Measurements from ENCODE around the gene ADRM1.

Gene ADRM1

DNA sequence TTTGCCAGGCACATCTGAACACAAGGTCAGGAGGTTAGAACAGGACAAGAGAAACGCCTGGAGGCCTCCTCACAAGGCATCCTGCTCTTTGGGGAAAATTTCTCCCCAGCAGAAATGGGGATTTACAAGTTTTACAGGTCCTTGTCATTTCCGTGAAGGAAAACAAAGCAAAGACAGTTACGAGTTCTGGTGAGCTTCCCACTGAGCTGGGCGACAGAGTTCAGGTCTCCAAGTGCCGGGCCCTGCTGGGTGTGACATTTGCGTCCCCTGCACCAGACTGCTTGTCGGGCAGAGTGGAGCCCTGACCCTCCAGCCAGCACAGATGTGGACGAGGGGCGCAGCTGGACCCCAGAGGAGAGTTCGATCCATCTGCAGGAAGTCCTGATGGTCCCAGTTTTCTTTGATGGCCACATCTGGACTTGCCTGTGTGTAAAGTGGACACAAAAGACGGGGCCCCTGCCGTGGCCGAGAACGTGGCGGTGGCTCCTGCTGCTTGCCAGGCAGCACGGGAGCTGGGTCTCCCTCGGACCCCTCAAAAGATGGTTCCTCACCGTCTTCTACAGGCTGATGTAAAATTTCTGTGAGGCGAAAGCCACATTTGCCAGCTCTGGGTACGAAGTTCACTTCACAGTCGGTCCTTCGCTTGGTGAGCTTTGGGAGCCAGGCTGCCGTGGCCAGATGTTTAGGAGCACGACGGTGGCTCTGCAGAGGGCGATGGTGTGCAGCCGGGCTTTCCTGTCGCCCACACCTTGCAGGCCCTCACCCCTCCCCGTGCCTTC, 5.2 kb upstream of the ADRM1 start:
- Histone ChIP-seq H4K20me1 (ENCODE audit: insufficient read depth, low read length) (no peaks in the 10 kb centered on the region), H3K4me3 (ENCODE audit: low read length) (no peak overlapping the region), H3K79me2 (ENCODE audit: low read length) (no peaks in the 10 kb centered on the region), H3K9ac (ENCODE audit: low read length) (no peak overlapping the region), H2AFZ (ENCODE audit: low read depth, low read length) (no peak overlapping the region), H3K36me3 (replicated peaks; ENCODE audit: low read depth, low read length) (peaks cover 7% of the 10 kb centered on the region), H3K4me1 (ENCODE audit: low read length) (no peaks in the 10 kb centered on the region; the same call in 1 of the 2 replicates), H3K4me2 (ENCODE audit: low read length) (no peak overlapping the region), H3K9me3 (ENCODE audit: insufficient read depth, low read length) (no peaks in the 10 kb centered on the region), H3K27ac (ENCODE audit: low read length) (no peak overlapping the region), H3K27me3 (ENCODE audit: low read depth, low read length) (no peaks in the 10 kb centered on the region)
- TF ChIP-seq, protein P1, sequence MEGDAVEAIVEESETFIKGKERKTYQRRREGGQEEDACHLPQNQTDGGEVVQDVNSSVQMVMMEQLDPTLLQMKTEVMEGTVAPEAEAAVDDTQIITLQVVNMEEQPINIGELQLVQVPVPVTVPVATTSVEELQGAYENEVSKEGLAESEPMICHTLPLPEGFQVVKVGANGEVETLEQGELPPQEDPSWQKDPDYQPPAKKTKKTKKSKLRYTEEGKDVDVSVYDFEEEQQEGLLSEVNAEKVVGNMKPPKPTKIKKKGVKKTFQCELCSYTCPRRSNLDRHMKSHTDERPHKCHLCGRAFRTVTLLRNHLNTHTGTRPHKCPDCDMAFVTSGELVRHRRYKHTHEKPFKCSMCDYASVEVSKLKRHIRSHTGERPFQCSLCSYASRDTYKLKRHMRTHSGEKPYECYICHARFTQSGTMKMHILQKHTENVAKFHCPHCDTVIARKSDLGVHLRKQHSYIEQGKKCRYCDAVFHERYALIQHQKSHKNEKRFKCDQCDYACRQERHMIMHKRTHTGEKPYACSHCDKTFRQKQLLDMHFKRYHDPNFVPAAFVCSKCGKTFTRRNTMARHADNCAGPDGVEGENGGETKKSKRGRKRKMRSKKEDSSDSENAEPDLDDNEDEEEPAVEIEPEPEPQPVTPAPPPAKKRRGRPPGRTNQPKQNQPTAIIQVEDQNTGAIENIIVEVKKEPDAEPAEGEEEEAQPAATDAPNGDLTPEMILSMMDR (IDR thresholded peaks at IDR 0.05; ENCODE audit: low read depth, low read length) = no peak
- TF ChIP-seq EZH2phosphoT487 (IDR thresholded peaks at IDR 0.05; ENCODE audit: low read depth) = no peak

DNA sequence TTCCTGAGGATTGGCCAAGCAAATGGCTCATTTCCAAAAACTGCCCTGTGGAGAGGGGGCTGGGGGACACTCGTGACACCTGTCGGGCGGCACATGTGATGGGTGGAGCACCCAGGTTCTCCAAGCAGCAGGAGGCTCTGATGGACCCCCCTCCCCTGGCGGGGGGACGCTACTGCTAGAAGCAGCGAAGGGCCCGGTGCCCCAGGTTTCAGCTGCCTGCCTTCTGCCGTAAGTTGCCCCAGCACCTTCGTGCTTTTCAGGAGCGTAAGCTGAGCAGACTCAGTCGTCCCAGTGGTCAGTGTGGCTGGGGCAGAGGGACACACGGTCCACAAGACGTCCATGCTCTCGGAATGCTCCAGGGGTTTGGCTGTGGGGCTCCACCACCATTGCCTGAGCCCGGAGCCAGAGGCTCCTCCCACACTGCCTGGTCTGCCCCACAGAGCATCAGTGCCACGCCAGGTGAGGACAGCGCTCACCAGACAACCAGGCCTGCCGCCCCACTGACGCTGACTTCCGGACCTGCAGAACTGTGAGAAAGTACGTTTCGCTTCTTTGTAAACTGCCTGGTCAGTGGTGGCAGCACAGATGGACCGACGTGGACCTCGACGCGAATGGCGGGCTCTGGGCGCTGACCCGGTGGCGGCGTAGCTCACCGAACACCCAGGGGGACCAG, 4.1 kb upstream of the ADRM1 start:
- no peak for TF ChIP-seq EZH2phosphoT487 (IDR thresholded peaks at IDR 0.05; ENCODE audit: low read depth)
- TF ChIP-seq, protein P1 (IDR thresholded peaks at IDR 0.05; ENCODE audit: low read depth, low read length) = no peak
- no peak overlapping the region for H3K27ac ChIP-seq (ENCODE audit: low read length)

DNA sequence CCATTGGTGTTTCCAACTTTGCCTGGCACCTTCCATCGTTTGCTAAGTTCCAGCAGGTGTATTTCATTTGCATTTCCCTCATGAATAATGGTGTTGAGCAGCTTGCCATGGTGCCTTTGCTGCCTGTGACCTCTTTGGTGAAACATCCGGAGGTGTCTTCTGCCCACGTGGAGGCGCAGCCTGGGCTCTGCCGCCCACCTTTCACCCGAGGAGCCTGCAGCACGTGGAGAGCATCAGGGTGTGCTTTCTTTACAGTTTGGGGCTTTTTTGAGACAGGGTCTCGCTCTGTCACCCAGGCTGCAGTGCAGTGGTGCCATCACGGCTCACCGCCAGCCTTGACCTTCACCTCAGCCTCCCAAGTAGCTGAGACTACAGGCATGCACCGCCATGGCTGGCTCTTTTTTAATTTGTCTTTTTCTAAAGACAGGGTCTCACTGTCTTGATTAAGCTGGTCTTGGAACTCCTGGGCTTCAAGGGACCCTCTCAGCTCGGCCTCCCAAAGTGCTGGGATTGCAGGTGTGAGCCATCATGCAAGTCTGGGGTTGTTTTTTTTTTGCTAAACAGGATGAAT, 3.0 kb upstream of the ADRM1 start:
- no peak for TF ChIP-seq EZH2phosphoT487 (IDR thresholded peaks at IDR 0.05; ENCODE audit: low read depth)
- TF ChIP-seq, protein P1 (IDR thresholded peaks at IDR 0.05; ENCODE audit: low read depth, low read length) = no peak
- Histone ChIP-seq H3K4me3 (ENCODE audit: low read length) (no peak overlapping the region), H3K27ac (ENCODE audit: low read length) (no peak overlapping the region), H4K20me1 (ENCODE audit: insufficient read depth, low read length) (peaks cover 14% of the 10 kb centered on the region), H3K9ac (ENCODE audit: low read length) (no peak overlapping the region), H3K36me3 (replicated peaks; ENCODE audit: low read depth, low read length) (peaks cover 15% of the 10 kb centered on the region), H3K4me2 (ENCODE audit: low read length) (no peak overlapping the region), H3K4me1 (ENCODE audit: low read length) (peaks cover 11% of the 10 kb centered on the region), H3K79me2 (ENCODE audit: low read length) (peaks cover 18% of the 10 kb centered on the region), H2AFZ (ENCODE audit: low read depth, low read length) (no peak overlapping the region), H3K27me3 (ENCODE audit: low read depth, low read length) (no peaks in the 10 kb centered on the region), H3K9me3 (ENCODE audit: insufficient read depth, low read length) (no peaks in the 10 kb centered on the region)

More for the DNA sequence above, 4.1 kb upstream of the ADRM1 start:
- Histone ChIP-seq H3K4me3 (ENCODE audit: low read length) (no peak overlapping the region), H3K9me3 (ENCODE audit: insufficient read depth, low read length) (no peaks in the 10 kb centered on the region), H4K20me1 (ENCODE audit: insufficient read depth, low read length) (peaks cover 4% of the 10 kb centered on the region), H3K36me3 (replicated peaks; ENCODE audit: low read depth, low read length) (peaks cover 9% of the 10 kb centered on the region), H3K27me3 (ENCODE audit: low read depth, low read length) (no peaks in the 10 kb centered on the region), H3K9ac (ENCODE audit: low read length) (no peak overlapping the region), H3K79me2 (ENCODE audit: low read length) (peaks cover 8% of the 10 kb centered on the region), H2AFZ (ENCODE audit: low read depth, low read length) (no peak overlapping the region), H3K4me2 (ENCODE audit: low read length) (no peak overlapping the region), H3K4me1 (ENCODE audit: low read length) (peaks cover under 1% of the 10 kb centered on the region; the same call in 1 of the 2 replicates)

DNA sequence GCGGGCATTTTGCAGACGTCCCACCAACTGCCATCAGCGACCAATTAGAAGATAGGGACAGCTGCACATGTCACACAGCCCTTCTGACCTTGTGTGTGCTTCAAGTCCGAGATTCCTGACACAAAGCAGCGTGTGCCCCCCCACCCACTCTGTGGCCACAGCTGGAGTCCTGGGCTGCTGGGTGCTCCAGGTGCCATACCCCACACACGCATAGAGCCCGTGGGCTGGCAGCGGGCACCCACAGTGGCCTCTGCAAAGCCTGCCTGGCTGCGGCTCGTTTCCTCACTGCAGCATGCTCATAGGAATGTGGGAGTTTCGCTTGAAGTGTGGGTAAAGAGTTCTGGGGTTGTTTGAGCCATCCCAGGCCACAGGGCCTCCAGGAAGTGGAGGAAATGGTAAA, 2.5 kb upstream of the ADRM1 start:
- TF ChIP-seq, protein P1 (IDR thresholded peaks at IDR 0.05; ENCODE audit: low read depth, low read length) = no peak
- no peak for TF ChIP-seq EZH2phosphoT487 (IDR thresholded peaks at IDR 0.05; ENCODE audit: low read depth)
- Histone ChIP-seq H3K79me2 (ENCODE audit: low read length) (peaks cover 24% of the 10 kb centered on the region), H2AFZ (ENCODE audit: low read depth, low read length) (no peak overlapping the region), H3K27me3 (ENCODE audit: low read depth, low read length) (no peaks in the 10 kb centered on the region), H3K9me3 (ENCODE audit: insufficient read depth, low read length) (no peaks in the 10 kb centered on the region), H3K9ac (ENCODE audit: low read length) (no peak overlapping the region), H3K4me3 (ENCODE audit: low read length) (no peak overlapping the region), H3K4me1 (ENCODE audit: low read length) (peaks cover 13% of the 10 kb centered on the region), H4K20me1 (ENCODE audit: insufficient read depth, low read length) (peaks cover 20% of the 10 kb centered on the region), H3K27ac (ENCODE audit: low read length) (no peak overlapping the region), H3K36me3 (replicated peaks; ENCODE audit: low read depth, low read length) (peaks cover 20% of the 10 kb centered on the region), H3K4me2 (ENCODE audit: low read length) (no peak overlapping the region)

Measured in OCI-LY3 (cell line).